Body of pancreas (tissue), 4 donors: ENCODE results near the gene SYNE1. TPM values are rescaled to one million over a fixed set of nuclear protein-coding genes. Genes with fewer than 3 reads are reported as not detected.

Experiments
- ATAC-seq: fragments of 150-250 bp; one replicate; pipeline ENCODE4 v1.9.1; 2016
- DNase-seq, 4 donors: peaks; one replicate each; pipeline ENCODE4 v3.0.0-alpha.2; 2019
- H3K27ac ChIP-seq, 4 donors: fragments of 200-600 bp; sonication (generic); 1 replicate in 3 of 4; 2 replicates in 1 of 4; pipeline versions ENCODE4 v1.5.1 to v1.6.1; 2016 to 2019; ENCODE audit warnings: mild to moderate bottlenecking in 1 of 4, mixed read lengths in 1 of 4, moderate library complexity in 1 of 4
- H3K27me3 ChIP-seq, 2 donors: fragments of 200-600 bp; sonication (generic); one replicate each; pipeline ENCODE4 v1.6.0; 2016; ENCODE audit warnings: mild to moderate bottlenecking in 1 of 2
- H3K36me3 ChIP-seq, 2 donors: fragments of 200-600 bp; sonication (generic); replicated peaks in 1 of 2; 2 replicates each; pipeline ENCODE4 v1.5.1; 2016; ENCODE audit warnings: low read depth in 2 of 2; ENCODE audit not compliant: insufficient read depth in 1 of 2
- H3K4me1 ChIP-seq: fragments of 200-600 bp; sonication (generic); one replicate; pipeline ENCODE4 v1.6.0; 2016
- H3K4me3 ChIP-seq, 2 donors: fragments of 200-600 bp; sonication (generic); 1 replicate in 1 of 2; 2 replicates in 1 of 2; pipeline ENCODE4 v1.5.1; 2016 to 2019
- H3K9me3 ChIP-seq, 3 donors: fragments of 200-600 bp; sonication (generic); 1 replicate in 2 of 3; 2 replicates in 1 of 3; pipeline ENCODE4 v1.5.1; 2016
- POLR2A ChIP-seq, 3 donors: fragments of 450-650 bp; IDR thresholded peaks; one replicate each; pipeline ENCODE4 v1.6.1; 2016; ENCODE audit warnings: antibody characterized with exemption in 3 of 3, mild to moderate bottlenecking in 2 of 3
- WGBS, 2 donors: methylation state at CpG; one replicate each; pipeline ENCODE4 v1.1.5; 2017; 5-methylcytosine and 5-hydroxymethylcytosine counted together
- intact Hi-C: fragments of 100-400 bp; cut with DNase I; formaldehyde crosslinking; loops from one replicate; pipeline ENCODE4 v1.15.1; 2023
- total RNA-seq, 2 donors: library from RNA; depleted of rRNA; stranded (reverse); fragments of >200 nt; gene quantifications; one replicate each; pipeline ENCODE4 v1.1.0, GENCODE V29; 2016
- TF ChIP-seq, protein P1 (sequence below), 7 experiments: fragments of 450-650 bp in 4 of 7; fragments of 200-600 bp in 3 of 7; sonication (generic) in 3 of 7; IDR thresholded peaks; one replicate each; pipeline ENCODE4 v1.5.1; 2016 to 2019; ENCODE audit warnings: antibody characterized with exemption in 7 of 7

SYNE1 gene
- total RNA-seq, 2 donors from 2014 or later: 109 to 123 TPM

DNA sequence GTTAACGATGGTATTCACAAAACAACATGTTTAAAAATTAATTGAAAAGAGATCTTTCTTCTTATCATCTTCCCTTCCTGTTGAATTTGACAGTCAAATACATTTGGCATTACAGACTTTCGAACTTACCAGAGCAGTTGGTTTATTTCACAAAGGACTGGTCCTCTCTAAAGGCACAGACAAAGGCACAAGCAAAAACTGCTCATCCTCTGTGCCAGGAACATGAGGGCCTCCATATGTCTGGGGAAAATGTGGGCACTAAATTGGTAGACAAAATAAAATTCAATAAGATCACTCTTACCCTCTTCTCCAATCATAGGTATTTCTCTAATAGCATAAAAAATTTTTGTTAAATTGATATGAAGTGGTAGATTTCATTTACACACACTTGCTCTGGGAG lies 40.4 kb downstream of the SYNE1 start:
- H3K27ac ChIP-seq: no peak overlapping the region
- 58 to 76% methylated on average over 2 of the region's 2 CpGs for WGBS, 2 donors
- no peak for ATAC-seq
- H3K4me3 ChIP-seq: no peak overlapping the region
- no peaks in the 10 kb centered on the region for H3K4me1 ChIP-seq
- intact Hi-C loops: no loop called here
- no peak for TF ChIP-seq POLR2A (IDR thresholded peaks at IDR 0.05)
- TF ChIP-seq, protein P1, sequence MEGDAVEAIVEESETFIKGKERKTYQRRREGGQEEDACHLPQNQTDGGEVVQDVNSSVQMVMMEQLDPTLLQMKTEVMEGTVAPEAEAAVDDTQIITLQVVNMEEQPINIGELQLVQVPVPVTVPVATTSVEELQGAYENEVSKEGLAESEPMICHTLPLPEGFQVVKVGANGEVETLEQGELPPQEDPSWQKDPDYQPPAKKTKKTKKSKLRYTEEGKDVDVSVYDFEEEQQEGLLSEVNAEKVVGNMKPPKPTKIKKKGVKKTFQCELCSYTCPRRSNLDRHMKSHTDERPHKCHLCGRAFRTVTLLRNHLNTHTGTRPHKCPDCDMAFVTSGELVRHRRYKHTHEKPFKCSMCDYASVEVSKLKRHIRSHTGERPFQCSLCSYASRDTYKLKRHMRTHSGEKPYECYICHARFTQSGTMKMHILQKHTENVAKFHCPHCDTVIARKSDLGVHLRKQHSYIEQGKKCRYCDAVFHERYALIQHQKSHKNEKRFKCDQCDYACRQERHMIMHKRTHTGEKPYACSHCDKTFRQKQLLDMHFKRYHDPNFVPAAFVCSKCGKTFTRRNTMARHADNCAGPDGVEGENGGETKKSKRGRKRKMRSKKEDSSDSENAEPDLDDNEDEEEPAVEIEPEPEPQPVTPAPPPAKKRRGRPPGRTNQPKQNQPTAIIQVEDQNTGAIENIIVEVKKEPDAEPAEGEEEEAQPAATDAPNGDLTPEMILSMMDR (IDR thresholded peaks at IDR 0.05): no peak
- no peak for DNase-seq
- H3K36me3 ChIP-seq: no peaks in the 10 kb centered on the region
- H3K9me3 ChIP-seq: no peaks in the 10 kb centered on the region
- H3K27me3 ChIP-seq: no peaks in the 10 kb centered on the region

DNA sequence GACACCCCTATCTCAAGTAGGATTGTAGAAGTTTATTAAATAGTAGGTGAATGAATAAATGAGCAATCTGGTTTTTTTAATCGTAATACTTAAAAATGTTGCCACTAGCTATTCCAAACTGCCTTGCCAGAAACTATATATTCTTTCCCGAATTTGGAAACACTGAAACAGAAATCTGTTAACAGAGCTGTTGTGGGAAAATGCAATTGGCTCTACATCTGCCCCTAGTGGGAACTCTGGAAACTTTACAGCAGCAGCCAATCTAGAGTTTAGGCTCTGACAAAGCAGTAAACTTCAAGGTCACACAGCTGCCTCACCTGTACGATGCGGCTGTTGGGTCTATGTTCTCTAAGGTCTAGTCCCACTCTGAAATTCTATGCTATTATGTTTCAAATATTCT lies 41.7 kb downstream of the SYNE1 start:
- peak in 3 of 4 donors; percentile 12 to 21 (median 20) for DNase-seq

DNA sequence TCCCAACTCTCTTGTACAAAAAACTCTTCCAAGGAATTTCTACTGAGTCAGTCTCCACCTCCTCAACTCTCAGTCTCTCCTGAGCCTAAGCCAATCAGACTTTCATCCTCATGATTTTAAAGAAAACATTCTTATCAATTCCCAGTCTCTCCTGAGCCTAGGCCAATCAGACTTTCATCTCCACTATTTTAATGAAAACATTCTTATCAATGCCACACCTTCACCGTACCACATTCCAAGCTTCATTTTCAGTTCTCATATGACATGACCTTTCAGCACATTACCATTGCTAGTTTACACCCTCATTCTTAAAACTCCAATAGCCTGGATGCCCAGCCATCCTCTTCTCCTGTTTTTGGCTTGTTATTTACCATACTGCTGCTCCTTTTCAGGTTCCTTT lies 42.5 kb downstream of the SYNE1 start:
- DNase-seq: no peak
- 25 to 37% methylated on average over 1 of the region's 1 CpG for WGBS, 2 donors
- no peaks in the 10 kb centered on the region for H3K27me3 ChIP-seq
- H3K27ac ChIP-seq: no peak overlapping the region
- no peak for ATAC-seq
- TF ChIP-seq POLR2A (IDR thresholded peaks at IDR 0.05): no peak
- TF ChIP-seq, protein P1 (IDR thresholded peaks at IDR 0.05): no peak
- no peaks in the 10 kb centered on the region for H3K36me3 ChIP-seq
- no peaks in the 10 kb centered on the region for H3K9me3 ChIP-seq
- no peak overlapping the region for H3K4me3 ChIP-seq
- intact Hi-C loops: no loop called here
- no peaks in the 10 kb centered on the region for H3K4me1 ChIP-seq

More for the DNA sequence above, 41.7 kb downstream of the SYNE1 start:
- Histone ChIP-seq H3K27ac (no peak overlapping the region), H3K36me3 (no peaks in the 10 kb centered on the region), H3K4me3 (no peak overlapping the region), H3K27me3 (no peaks in the 10 kb centered on the region), H3K4me1 (no peaks in the 10 kb centered on the region), H3K9me3 (no peaks in the 10 kb centered on the region)
- intact Hi-C loops: no loop called here
- WGBS, 2 donors: 20 to 27% methylated on average over 4 of the region's 4 CpGs
- TF ChIP-seq POLR2A (IDR thresholded peaks at IDR 0.05): no peak
- TF ChIP-seq, protein P1 (IDR thresholded peaks at IDR 0.05): peak in 6 of 7 experiments; percentile 31 to 42 (median 36)
- ATAC-seq: peak; percentile 58

DNA sequence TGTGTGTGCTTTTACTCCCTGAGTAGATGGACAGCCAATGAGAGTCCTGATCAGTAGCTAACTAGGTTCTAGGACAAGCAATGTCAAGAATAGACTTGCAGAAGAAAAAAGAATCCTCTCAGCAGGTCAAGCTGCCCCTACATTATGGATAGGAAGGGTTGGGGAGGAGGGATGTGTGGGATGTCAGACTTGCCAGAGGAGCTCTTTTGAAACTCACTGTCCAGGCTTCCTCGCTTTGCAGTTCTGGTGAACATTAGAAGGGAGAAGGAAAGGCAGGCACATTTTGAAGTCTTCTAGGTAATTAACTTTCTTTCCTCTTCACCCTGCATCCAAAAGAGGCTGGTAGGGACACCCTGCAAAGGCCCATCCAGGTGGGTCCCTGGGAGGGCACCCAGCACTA lies 48.7 kb downstream of the SYNE1 start:
- 69 to 80% methylated on average over 1 of the region's 1 CpG for WGBS, 2 donors
- intact Hi-C loops: no loop called here
- DNase-seq (no peak), ATAC-seq (no peak)
- no peaks in the 10 kb centered on the region for H3K36me3 ChIP-seq
- H3K9me3 ChIP-seq: no peaks in the 10 kb centered on the region
- H3K27ac ChIP-seq: no peak overlapping the region
- no peak overlapping the region for H3K4me3 ChIP-seq
- H3K4me1 ChIP-seq: no peaks in the 10 kb centered on the region
- no peaks in the 10 kb centered on the region for H3K27me3 ChIP-seq
- TF ChIP-seq, protein P1 (IDR thresholded peaks at IDR 0.05): no peak
- no peak for TF ChIP-seq POLR2A (IDR thresholded peaks at IDR 0.05)

DNA sequence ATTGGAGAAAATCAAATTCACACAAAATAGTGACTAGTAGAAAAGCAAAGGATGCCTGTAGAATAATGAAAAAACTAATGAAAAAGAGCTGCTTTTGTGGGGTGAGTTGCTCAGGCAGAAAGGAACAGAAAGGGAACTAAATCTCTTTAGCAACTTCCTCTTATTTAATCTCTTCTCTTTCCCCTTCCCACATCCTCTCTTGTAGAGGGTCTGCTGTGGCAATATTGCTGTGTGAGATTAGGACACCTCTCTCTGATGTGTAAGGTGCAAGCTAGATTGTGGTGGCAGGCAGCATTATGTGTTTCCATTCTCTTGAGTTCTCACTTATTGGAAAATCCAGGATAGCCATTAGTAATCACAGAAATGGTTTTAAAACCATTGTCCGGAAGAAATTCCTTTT lies 49.7 kb downstream of the SYNE1 start:
- H3K9me3 ChIP-seq: no peaks in the 10 kb centered on the region
- H3K27ac ChIP-seq: no peak overlapping the region
- H3K4me1 ChIP-seq: no peaks in the 10 kb centered on the region
- no peak for ATAC-seq
- WGBS, 2 donors: 60 to 80% methylated on average over 1 of the region's 1 CpG
- TF ChIP-seq, protein P1 (IDR thresholded peaks at IDR 0.05): no peak
- TF ChIP-seq POLR2A (IDR thresholded peaks at IDR 0.05): no peak
- no peaks in the 10 kb centered on the region for H3K36me3 ChIP-seq
- DNase-seq: no peak
- intact Hi-C loops: no loop called here
- H3K27me3 ChIP-seq: no peaks in the 10 kb centered on the region
- no peak overlapping the region for H3K4me3 ChIP-seq
